ENCODE results near the gene EPS8.

The EPS8 gene

GRCh38 chr12:15829255-15829654, 40.1 kb upstream of the EPS8 start:
- no peak for TF ChIP-seq CTCF (IDR thresholded peaks at IDR 0.05; ENCODE audit: low read depth, low read length)
- no peak overlapping the region for H3K4me3 ChIP-seq (ENCODE audit: low read depth, low read length)

GRCh38 chr12:15827136-15827535, 37.9 kb upstream of the EPS8 start:
- no peak overlapping the region for H3K4me3 ChIP-seq (ENCODE audit: low read depth, low read length)
- no peak for TF ChIP-seq CTCF (IDR thresholded peaks at IDR 0.05; ENCODE audit: low read depth, low read length)

- no peak overlapping the region for H3K4me3 ChIP-seq (ENCODE audit: low read depth, low read length)
- no peak for TF ChIP-seq CTCF (IDR thresholded peaks at IDR 0.05; ENCODE audit: low read depth, low read length)
These were observed 35.3 kb upstream of the EPS8 start for GRCh38 chr12:15824516-15824915.

GRCh38 chr12:15823360-15824128, 34.4 kb upstream of the EPS8 start:
- H3K4me3 ChIP-seq (ENCODE audit: low read depth, low read length): no peak overlapping the region

GRCh38 chr12:15819644-15820437, 30.7 kb upstream of the EPS8 start:
- no peak for TF ChIP-seq CTCF (IDR thresholded peaks at IDR 0.05; ENCODE audit: low read depth, low read length)
- no peak overlapping the region for H3K4me3 ChIP-seq (ENCODE audit: low read depth, low read length)

More at GRCh38 chr12:15823360-15824128, 34.4 kb upstream of the EPS8 start:
- no peak for TF ChIP-seq CTCF (IDR thresholded peaks at IDR 0.05; ENCODE audit: low read depth, low read length)

- H3K4me3 ChIP-seq (ENCODE audit: low read depth, low read length): no peak overlapping the region
- TF ChIP-seq CTCF (IDR thresholded peaks at IDR 0.05; ENCODE audit: low read depth, low read length): no peak
These were observed 29.2 kb upstream of the EPS8 start for GRCh38 chr12:15818418-15818817.

- H3K4me3 ChIP-seq (ENCODE audit: low read depth, low read length): no peak overlapping the region
- TF ChIP-seq CTCF (IDR thresholded peaks at IDR 0.05; ENCODE audit: low read depth, low read length): no peak
These were observed 26.5 kb upstream of the EPS8 start for GRCh38 chr12:15815730-15816129.

All from WI38 (cell line).